Neural cell (in vitro differentiated cells): ENCODE data around the gene C22orf23.
"Not testable (repeated sequence)": the region's sequence is repeated elsewhere in the genome, so short reads cannot be mapped to it uniquely, and the experiment has no call there.

Source experiments
- CTCF ChIP-seq: fragments of 450-650 bp; IDR thresholded peaks from 2 replicates; pipeline ENCODE4 v1.5.1; 2014; ENCODE audit warnings: antibody characterized with exemption, mild to moderate bottlenecking, moderate library complexity; ENCODE audit not compliant: poor library complexity, severe bottlenecking
- EP300 ChIP-seq: fragments of 450-650 bp; conservative IDR thresholded peaks from 2 replicates; pipeline ENCODE4 v1.6.1; 2014; ENCODE audit warnings: antibody characterized with exemption, mild to moderate bottlenecking, moderate library complexity; ENCODE audit not compliant: poor library complexity, severe bottlenecking
- EZH2 ChIP-seq: fragments of 200-600, 300-800 bp; shearing (Covaris generic), sonication (generic); IDR thresholded peaks from 2 replicates; pipeline ENCODE4 v1.6.1; 2014; ENCODE audit warnings: antibody characterized with exemption, low read length, borderline replicate concordance, mild to moderate bottlenecking; ENCODE audit not compliant: insufficient read depth, poor library complexity, severe bottlenecking
- MXI1 ChIP-seq: fragments of 450-650 bp; conservative IDR thresholded peaks from 2 replicates; pipeline ENCODE4 v1.6.1; 2014; ENCODE audit warnings: antibody characterized with exemption, mild to moderate bottlenecking; ENCODE audit not compliant: poor library complexity, severe bottlenecking
- POLR2AphosphoS5 ChIP-seq: IDR thresholded peaks from 2 replicates; pipeline ENCODE4 v1.6.1; 2012
- TAF1 ChIP-seq: IDR thresholded peaks from 2 replicates; pipeline ENCODE4 v1.6.1; 2012; ENCODE audit warnings: low read depth

GRCh38 chr22:37952629-37953028 is 772 bp downstream of the C22orf23 start:
- not testable (repeated sequence) for TF ChIP-seq CTCF, POLR2AphosphoS5, TAF1, EZH2, MXI1, EP300
